Renal pelvis (tissue), 3 donors: Measurements from ENCODE around the gene PALS1. TPM values are rescaled to one million over a fixed set of nuclear protein-coding genes. Genes with fewer than 3 reads are reported as not detected.

Source experiments
- polyA plus RNA-seq, 3 donors: library from polyadenylated mRNA; unstranded; fragments of 120-200 nt; gene quantifications; one replicate each; pipeline ENCODE4 v1.2.1, GENCODE V29; 2013; ENCODE audit not compliant: insufficient read length in 3 of 3

The PALS1 gene
- polyA plus RNA-seq, 3 donors = 116 to 158 (median 124) TPM

Other genes starting within 250 kb of the PALS1 start
- 1 to 10 TPM in 2 of 3 donors, under 1 TPM in 1; 0.91 to 2.0 (median 1.2) TPM for gene GARIN2, start 52.0 kb upstream of the PALS1 start, polyA plus RNA-seq
- 100 to 1,000 TPM; 123 to 139 (median 124) TPM for gene ATP6V1D, start 118.4 kb downstream of the PALS1 start, polyA plus RNA-seq
- gene EIF2S1, start 118.9 kb downstream of the PALS1 start, polyA plus RNA-seq = 100 to 1,000 TPM in 2 of 3 donors, 10 to 100 TPM in 1; 96.4 to 106 (median 106) TPM
- 1 to 10 TPM; 1.3 to 3.1 (median 2.2) TPM for gene PLEK2, start 170.7 kb downstream of the PALS1 start, polyA plus RNA-seq
- gene TMEM229B, start 247.3 kb downstream of the PALS1 start, polyA plus RNA-seq = 1 to 10 TPM; 2.8 to 4.3 (median 2.9) TPM